Trophoblast cell (in vitro differentiated cells and primary cell): ENCODE results near the gene SLC9C2.
"Not testable (repeated sequence)": the region's sequence is repeated elsewhere in the genome, so short reads cannot be mapped to it uniquely, and the experiment has no call there.

Experiments used
- DNase-seq, 2 donors: peaks; one replicate each; pipeline ENCODE4 v3.0.0-alpha.2; 2016
- H2AFZ ChIP-seq: 2 replicates; pipeline ENCODE4 v1.6.1; 2013; ENCODE audit warnings: low read length, moderate library complexity, mild to moderate bottlenecking; ENCODE audit not compliant: insufficient read depth, poor library complexity
- H2AK5ac ChIP-seq: 2 replicates; pipeline ENCODE4 v1.6.1; 2013; ENCODE audit warnings: mild to moderate bottlenecking, low read length
- H2BK120ac ChIP-seq: 2 replicates; pipeline ENCODE4 v1.6.1; 2013; ENCODE audit warnings: low read length, mild to moderate bottlenecking, moderate library complexity; ENCODE audit not compliant: insufficient read depth, poor library complexity
- H2BK12ac ChIP-seq: 2 replicates; pipeline ENCODE4 v1.6.1; 2013; ENCODE audit warnings: mild to moderate bottlenecking, low read length, moderate library complexity
- H2BK5ac ChIP-seq: 2 replicates; pipeline ENCODE4 v1.6.1; 2013; ENCODE audit warnings: low read length, low read depth, moderate library complexity, mild to moderate bottlenecking; ENCODE audit not compliant: poor library complexity
- H3K14ac ChIP-seq: 2 replicates; pipeline ENCODE4 v1.6.1; 2013; ENCODE audit warnings: mild to moderate bottlenecking, low read length
- H3K18ac ChIP-seq: 2 replicates; pipeline ENCODE4 v1.6.1; 2013; ENCODE audit warnings: mild to moderate bottlenecking, low read length
- H3K23ac ChIP-seq: 2 replicates; pipeline ENCODE4 v1.6.1; 2013; ENCODE audit warnings: low read length
- H3K27ac ChIP-seq: 2 replicates; pipeline ENCODE4 v1.5.1; 2013; ENCODE audit warnings: low read depth, mild to moderate bottlenecking, inconsistent platforms, low read length, moderate library complexity
- H3K27me3 ChIP-seq: 2 replicates; pipeline ENCODE4 v1.6.1; 2013; ENCODE audit warnings: inconsistent platforms, mild to moderate bottlenecking, low read length, moderate library complexity; ENCODE audit not compliant: insufficient read depth
- H3K36me3 ChIP-seq, 2 experiments: 1 replicate in 1 of 2; 2 replicates in 1 of 2; pipeline ENCODE4 v1.6.1; 2013; ENCODE audit warnings: low read length in 2 of 2, mild to moderate bottlenecking in 2 of 2, moderate library complexity in 1 of 2; ENCODE audit not compliant: insufficient read depth in 2 of 2, control insufficient read depth in 1 of 2
- H3K4ac ChIP-seq: 2 replicates; pipeline ENCODE4 v1.6.1; 2013; ENCODE audit warnings: low read depth, mild to moderate bottlenecking, low read length, moderate library complexity
- H3K4me1 ChIP-seq, 2 experiments: 1 replicate in 1 of 2; 2 replicates in 1 of 2; pipeline ENCODE4 v1.6.1; 2013; ENCODE audit warnings: low read length in 2 of 2, mild to moderate bottlenecking in 2 of 2, moderate library complexity in 1 of 2; ENCODE audit not compliant: insufficient read depth in 2 of 2, control insufficient read depth in 1 of 2
- H3K4me2 ChIP-seq: 2 replicates; pipeline ENCODE4 v1.6.1; 2013; ENCODE audit warnings: inconsistent platforms, mild to moderate bottlenecking, low read length, moderate library complexity
- H3K4me3 ChIP-seq: 2 replicates; pipeline ENCODE4 v1.5.1; 2013; ENCODE audit warnings: mild to moderate bottlenecking, low read depth, low read length, inconsistent platforms
- H3K79me1 ChIP-seq: one replicate; pipeline ENCODE4 v1.6.1; 2013; ENCODE audit warnings: low read length
- H3K79me2 ChIP-seq: 2 replicates; pipeline ENCODE4 v1.6.1; 2013; ENCODE audit warnings: low read length, mild to moderate bottlenecking; ENCODE audit not compliant: control insufficient read depth, insufficient read depth, poor library complexity
- H3K9ac ChIP-seq: 2 replicates; pipeline ENCODE4 v1.6.1; 2013; ENCODE audit warnings: mild to moderate bottlenecking, low read length
- H3K9me3 ChIP-seq: 2 replicates; pipeline ENCODE4 v1.6.1; 2013; ENCODE audit warnings: low read depth, mild to moderate bottlenecking, control low read depth, inconsistent platforms, low read length; ENCODE audit not compliant: insufficient read depth
- H4K12ac ChIP-seq: 2 replicates; pipeline ENCODE4 v1.6.1; 2013; ENCODE audit warnings: low read depth, mild to moderate bottlenecking, low read length, moderate library complexity
- H4K8ac ChIP-seq: 2 replicates; pipeline ENCODE4 v1.6.1; 2013; ENCODE audit warnings: low read depth, mild to moderate bottlenecking, low read length, moderate library complexity
- H4K91ac ChIP-seq: one replicate; pipeline ENCODE4 v1.6.1; 2013; ENCODE audit warnings: low read depth, mild to moderate bottlenecking, low read length, moderate library complexity
- WGBS: extraction: QIAGEN DNeasy Blood & Tissue Kit; methylation state at CpG from one replicate; pipeline ENCODE4 v1.1.7; 2013; ENCODE audit warnings: missing lambda C conversion rate; ENCODE audit not compliant: insufficient read length, insufficient coverage; ENCODE audit errors: extremely low coverage; 5-methylcytosine and 5-hydroxymethylcytosine counted together

The SLC9C2 gene

GRCh38 chr1:173467426-173467825 is 135.4 kb downstream of the SLC9C2 start:
- Histone ChIP-seq H3K9me3 (peaks cover 10% of the 10 kb centered on the region), H3K23ac (no peak overlapping the region), H2AK5ac (no peak overlapping the region), H4K91ac (no peak overlapping the region), H4K12ac (no peak overlapping the region), H3K79me1 (no peaks in the 10 kb centered on the region), H3K27ac (no peak overlapping the region), H3K18ac (no peak overlapping the region), H4K8ac (no peak overlapping the region), H3K4ac (no peak overlapping the region), H3K36me3 (peaks cover 3 to 7% of the 10 kb centered on the region in 2 experiments), H3K9ac (no peak overlapping the region), H2AFZ (no peak overlapping the region), H2BK120ac (no peak overlapping the region), H2BK5ac (no peak overlapping the region), H3K4me1 (no peaks in the 10 kb centered on the region), H3K4me3 (no peak overlapping the region), H3K27me3 (no peaks in the 10 kb centered on the region), H3K79me2 (no peaks in the 10 kb centered on the region), H2BK12ac (no peak overlapping the region), H3K14ac (no peak overlapping the region), H3K4me2 (no peak overlapping the region)
- no CpG with 5 or more reads among the region's 4 CpGs for WGBS
- peak in 1 of 2 donors; percentile 44 for DNase-seq

GRCh38 chr1:173464185-173464584 is 138.7 kb downstream of the SLC9C2 start:
- H3K36me3 ChIP-seq: peaks cover 10 to 13% of the 10 kb centered on the region in 2 experiments
- H3K4me3 ChIP-seq, H3K79me2 ChIP-seq, H2AFZ ChIP-seq, H2BK120ac ChIP-seq, H3K14ac ChIP-seq, H4K91ac ChIP-seq, H3K9ac ChIP-seq, H2BK5ac ChIP-seq, H2AK5ac ChIP-seq, H3K79me1 ChIP-seq, H3K27me3 ChIP-seq, H4K12ac ChIP-seq, H3K4ac ChIP-seq, H4K8ac ChIP-seq, H3K4me2 ChIP-seq, H3K9me3 ChIP-seq, H2BK12ac ChIP-seq, H3K23ac ChIP-seq, H3K27ac ChIP-seq, H3K4me1 ChIP-seq, H3K18ac ChIP-seq: not testable (repeated sequence)
- WGBS: no CpG with 5 or more reads among the region's 2 CpGs
- DNase-seq: peak in 1 of 2 donors; percentile 31

- not testable (repeated sequence) for H2AK5ac ChIP-seq, H3K4me2 ChIP-seq, H2BK120ac ChIP-seq, H3K79me2 ChIP-seq, H3K23ac ChIP-seq, H2AFZ ChIP-seq, H3K4me1 ChIP-seq, DNase-seq, H3K4ac ChIP-seq, H3K27ac ChIP-seq, H2BK12ac ChIP-seq, H3K9ac ChIP-seq, H3K14ac ChIP-seq, H3K79me1 ChIP-seq, H3K9me3 ChIP-seq, H3K4me3 ChIP-seq, H3K27me3 ChIP-seq, H4K91ac ChIP-seq, H3K18ac ChIP-seq, H4K12ac ChIP-seq, H2BK5ac ChIP-seq, H4K8ac ChIP-seq
- WGBS: no CpG with 5 or more reads among the region's 2 CpGs
- peaks cover 10 to 13% of the 10 kb centered on the region in 2 experiments for H3K36me3 ChIP-seq
Observed at GRCh38 chr1:173462666-173463065, 140.2 kb downstream of the SLC9C2 start.

GRCh38 chr1:173459885-173460284 is 143.0 kb downstream of the SLC9C2 start:
- H3K27ac ChIP-seq: no peak overlapping the region
- H3K27me3 ChIP-seq: no peaks in the 10 kb centered on the region
- peaks cover 6% of the 10 kb centered on the region in 2 experiments for H3K4me1 ChIP-seq
- no peak overlapping the region for H3K18ac ChIP-seq
- H3K79me1 ChIP-seq: no peaks in the 10 kb centered on the region
- no peak overlapping the region for H4K91ac ChIP-seq
- H3K36me3 ChIP-seq: peaks cover 10 to 13% of the 10 kb centered on the region in 2 experiments
- WGBS: no CpG with 5 or more reads among the region's 4 CpGs
- H2BK5ac ChIP-seq: no peak overlapping the region
- H4K12ac ChIP-seq: no peak overlapping the region
- no peak overlapping the region for H3K4me2 ChIP-seq
- H3K79me2 ChIP-seq: no peaks in the 10 kb centered on the region
- no peak overlapping the region for H3K9ac ChIP-seq
- no peak overlapping the region for H3K4me3 ChIP-seq
- no peak overlapping the region for H3K14ac ChIP-seq
- H3K23ac ChIP-seq: no peak overlapping the region
- no peak overlapping the region for H2AFZ ChIP-seq
- H4K8ac ChIP-seq: no peak overlapping the region
- no peak overlapping the region for H2BK120ac ChIP-seq
- H3K9me3 ChIP-seq: no peaks in the 10 kb centered on the region
- H2BK12ac ChIP-seq: no peak overlapping the region
- H2AK5ac ChIP-seq: no peak overlapping the region
- H3K4ac ChIP-seq: no peak overlapping the region
- no peak for DNase-seq
